HG03575 (cell line): ENCODE data around the gene KPNA3.
"Not testable (repeated sequence)": the region's sequence is repeated elsewhere in the genome, so short reads cannot be mapped to it uniquely, and the experiment has no call there.

Experiments used
- ATAC-seq: cut with Tn5 transposase; IDR thresholded peaks from one replicate; pipeline ENCODE4 v1.9.1; 2021; ENCODE audit not compliant: unreplicated experiment, insufficient number of reproducible peaks, low FRiP score; ENCODE audit errors: extremely low read depth

Gene KPNA3

DNA sequence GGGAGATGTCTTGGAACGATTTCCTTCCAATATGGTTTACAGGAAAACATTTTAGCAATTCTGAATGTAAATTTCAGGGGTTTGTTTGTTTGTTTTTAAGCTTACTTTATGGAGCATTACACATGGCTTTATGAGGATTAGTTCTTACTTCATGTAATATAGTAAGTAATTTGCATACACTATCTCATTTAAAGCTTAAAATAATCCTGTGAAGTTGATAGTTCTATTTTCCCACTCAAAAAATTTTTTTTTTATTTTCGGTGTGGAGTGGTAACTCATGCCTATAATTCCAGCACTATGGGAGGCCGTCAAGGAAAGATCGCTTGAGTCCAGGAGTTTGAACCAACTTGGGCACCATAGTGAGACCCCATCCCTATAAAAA is 19.0 kb upstream of the KPNA3 start:
- no peak for ATAC-seq

DNA sequence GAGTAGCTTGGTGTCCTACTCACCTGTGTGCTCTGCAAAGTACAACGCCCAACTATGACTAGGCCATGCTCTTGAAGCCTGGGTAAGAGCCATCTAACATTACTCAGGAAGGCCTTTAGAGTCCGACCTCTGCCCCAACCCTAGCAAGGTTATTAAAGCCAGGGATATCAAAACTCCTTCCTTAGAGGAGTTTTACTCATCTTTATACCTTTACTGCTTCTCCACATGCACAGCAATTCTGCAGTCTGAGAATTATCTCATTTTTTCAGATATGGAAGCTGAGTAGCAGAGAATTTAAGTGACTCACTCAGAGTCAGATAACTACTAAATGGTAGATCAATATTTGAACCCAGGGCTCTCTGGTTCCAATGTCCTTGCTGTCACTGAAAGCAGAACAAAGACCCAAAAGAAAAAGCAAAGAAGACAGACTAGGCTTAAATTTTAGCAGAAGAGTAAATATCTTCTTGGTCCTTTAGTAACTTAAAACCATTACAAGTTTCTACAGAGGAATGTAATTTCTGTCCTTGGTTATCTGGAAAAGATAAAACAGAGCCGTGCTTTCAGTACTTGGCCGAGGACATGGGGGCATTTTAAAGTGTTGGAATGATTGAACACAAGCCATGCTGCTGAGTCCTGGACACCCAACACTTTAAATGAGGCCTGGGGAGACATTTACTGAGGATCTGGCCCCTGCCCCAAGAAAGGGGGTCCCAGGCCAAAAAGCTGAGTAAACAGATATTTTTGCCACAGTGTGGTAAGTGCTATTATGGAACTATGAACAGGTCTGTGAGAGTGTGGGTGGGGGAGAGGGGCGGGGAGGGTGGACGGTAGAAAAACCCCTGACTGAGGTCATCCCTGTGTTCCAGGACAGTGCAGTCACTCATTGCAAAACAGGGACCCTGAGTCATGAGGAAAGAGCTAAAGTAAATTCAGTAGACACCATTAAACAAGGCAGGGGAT is 18.4 kb upstream of the KPNA3 start:
- no peak for ATAC-seq

DNA sequence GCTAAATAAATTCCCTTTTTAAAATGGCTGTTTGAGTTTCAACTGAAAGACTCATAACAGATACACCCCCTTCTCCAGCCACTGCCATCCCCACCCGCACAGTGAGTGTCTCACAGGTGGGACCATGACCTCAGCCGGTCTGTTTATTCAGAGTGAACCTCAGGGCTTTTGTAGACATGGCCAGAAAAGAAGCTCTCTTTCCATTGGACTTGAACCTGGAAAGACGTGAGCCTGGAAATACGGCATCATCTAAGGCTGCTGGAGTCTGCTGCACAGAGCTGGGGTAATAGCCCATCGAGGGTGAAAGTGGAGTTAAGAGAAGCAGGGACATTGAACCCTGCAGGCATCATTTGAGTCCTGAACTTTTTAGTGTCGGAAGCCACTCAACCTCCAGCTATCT is 15.2 kb upstream of the KPNA3 start:
- no peak for ATAC-seq

DNA sequence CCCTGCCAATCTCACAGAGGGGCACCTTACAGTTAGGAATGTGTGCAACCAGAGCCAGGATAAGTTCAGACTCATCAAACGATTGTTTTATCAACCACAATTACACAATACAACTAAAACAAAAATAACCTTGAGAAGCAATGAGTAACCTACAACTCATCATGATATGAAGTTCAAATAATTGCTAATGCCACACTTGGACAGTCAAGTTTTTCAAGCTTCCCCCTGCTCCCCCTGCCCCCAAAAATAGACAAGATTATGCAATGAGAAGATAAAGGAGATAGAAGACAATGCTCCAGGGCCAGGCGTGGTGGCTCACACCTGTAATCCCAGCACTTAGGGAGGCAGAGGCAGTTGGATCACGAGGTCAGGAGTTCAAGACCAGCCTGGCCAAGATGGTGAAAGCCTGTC is 13.6 kb upstream of the KPNA3 start:
- ATAC-seq, result no peak

DNA sequence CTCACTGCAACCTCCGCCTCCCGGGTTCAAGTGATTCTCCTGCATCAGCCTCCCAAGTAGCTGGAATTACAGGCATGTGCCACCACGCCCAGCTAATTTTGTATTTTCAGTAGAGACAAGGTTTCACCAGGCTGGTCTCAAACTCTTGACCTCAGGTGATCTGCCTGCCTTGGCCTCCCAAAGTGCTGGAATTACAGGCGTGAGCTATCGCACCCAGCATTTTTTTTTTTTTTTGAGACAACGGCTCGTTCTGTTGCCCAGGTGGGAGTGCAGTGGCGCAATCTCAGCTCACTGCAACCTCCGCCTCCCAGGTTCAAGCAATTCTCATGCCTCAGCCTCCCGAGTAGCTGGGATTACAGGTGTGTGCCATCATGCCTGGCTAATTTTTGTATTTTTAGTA is 10.6 kb upstream of the KPNA3 start:
- ATAC-seq, result not testable (repeated sequence)

DNA sequence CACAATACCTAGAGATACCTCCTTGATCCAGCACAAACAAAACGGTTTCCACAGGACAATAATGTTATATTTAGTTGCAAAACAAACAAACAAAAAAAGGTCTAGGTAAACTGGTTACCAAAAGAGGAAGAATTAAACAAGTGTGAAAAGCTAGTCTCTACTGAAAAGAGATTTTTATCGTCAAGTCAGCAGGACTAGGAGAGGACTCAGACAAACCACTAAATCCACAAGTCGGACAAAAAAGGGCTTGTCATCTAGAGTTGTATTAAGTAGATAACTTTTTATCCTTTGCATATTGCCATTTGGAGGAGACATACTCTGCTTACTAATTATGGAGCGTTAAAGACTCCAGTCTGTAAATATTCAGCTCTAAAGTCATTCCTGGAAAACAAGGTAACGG is 9.9 kb upstream of the KPNA3 start:
- ATAC-seq, result no peak

DNA sequence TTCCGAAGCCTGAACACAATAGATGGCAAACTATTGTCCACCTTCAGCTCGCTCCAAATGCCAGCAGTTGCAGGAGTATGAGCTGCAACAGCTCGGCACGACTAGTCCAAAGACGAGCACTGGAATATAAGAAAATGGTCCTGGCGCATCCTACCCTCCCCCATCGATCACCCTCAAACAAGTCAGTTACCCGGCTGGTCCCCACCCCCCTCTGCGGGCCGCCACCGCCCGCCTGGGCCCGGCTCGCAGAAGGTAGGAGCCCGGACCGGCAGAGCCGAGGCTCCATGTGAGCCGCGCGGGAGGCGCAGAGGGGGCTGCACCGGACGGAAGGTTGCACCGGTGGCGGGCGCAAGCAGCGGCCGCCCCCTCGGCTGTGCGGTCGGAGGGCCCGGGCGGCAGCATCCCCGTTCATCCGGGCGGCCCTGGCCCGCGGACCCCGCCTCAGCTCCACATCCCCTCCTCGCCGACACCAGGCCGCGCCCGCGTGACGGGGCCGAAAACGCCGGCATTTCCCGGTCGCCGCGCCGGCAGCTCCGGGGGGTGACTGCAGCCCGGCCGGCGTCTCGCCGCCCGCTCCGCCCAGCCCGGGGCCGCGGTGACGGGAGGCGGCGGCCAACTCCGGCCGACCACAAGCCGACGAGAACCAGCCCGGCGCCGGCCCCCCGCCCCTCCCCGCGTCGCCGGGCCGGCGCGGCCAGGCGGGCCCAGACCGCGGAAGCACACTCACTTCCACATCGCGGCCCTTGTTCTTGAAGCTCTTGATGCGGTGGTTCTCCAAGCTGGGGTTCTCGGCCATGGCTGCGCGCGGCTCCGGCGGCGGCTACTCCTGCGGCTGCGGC is 552 bp downstream of the KPNA3 start:
- ATAC-seq, result no peak

DNA sequence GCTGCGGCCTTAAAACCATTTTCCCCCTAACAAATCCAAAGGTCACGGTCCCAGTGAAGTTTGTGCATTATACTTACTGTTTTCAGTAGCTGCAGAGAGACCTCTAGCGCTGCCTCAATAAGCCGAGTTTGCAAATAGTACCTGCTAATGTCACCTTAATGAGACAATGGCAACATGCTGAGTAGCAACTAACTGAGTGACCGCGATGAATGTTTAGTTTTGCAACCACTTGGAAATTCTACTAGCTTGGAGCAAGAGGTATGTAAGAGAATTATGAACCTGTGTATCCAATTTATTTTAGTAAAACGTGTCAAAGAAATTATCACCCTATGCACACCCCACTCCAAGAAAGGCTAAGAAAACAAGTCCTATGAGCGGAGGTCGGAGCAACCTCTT is 1.2 kb downstream of the KPNA3 start:
- no peak for ATAC-seq

GRCh38 chr13:49789968-49790367 is 2.5 kb downstream of the KPNA3 start:
- ATAC-seq, result no peak

DNA sequence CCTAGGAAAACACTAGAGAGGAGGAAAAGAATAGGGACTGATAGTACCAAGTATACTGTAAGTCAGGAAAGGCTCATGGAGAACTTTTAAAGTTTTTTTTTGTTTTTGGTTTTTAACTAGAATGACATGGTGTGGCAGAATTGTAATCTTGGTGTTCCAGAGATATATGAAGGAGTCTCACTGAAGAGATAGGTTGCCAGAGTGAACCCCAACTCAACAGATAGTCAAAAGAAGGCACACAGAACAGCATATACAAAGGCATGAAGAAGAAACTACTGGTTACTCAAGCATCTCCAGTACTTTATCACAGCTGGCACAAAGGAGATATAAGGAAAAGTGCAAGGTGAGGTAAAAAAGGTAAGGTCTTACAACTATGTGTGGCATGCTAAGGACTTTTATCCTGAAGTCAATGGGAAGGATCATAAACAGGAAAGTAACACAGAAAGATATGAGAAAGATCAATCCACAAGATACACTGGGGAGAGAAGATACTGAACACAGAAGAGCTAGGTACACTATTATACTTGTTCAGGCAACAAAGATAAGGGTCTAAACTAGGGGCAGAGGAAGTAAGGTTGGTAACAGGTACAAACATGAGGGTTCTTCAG is 6.0 kb downstream of the KPNA3 start:
- no peak for ATAC-seq

DNA sequence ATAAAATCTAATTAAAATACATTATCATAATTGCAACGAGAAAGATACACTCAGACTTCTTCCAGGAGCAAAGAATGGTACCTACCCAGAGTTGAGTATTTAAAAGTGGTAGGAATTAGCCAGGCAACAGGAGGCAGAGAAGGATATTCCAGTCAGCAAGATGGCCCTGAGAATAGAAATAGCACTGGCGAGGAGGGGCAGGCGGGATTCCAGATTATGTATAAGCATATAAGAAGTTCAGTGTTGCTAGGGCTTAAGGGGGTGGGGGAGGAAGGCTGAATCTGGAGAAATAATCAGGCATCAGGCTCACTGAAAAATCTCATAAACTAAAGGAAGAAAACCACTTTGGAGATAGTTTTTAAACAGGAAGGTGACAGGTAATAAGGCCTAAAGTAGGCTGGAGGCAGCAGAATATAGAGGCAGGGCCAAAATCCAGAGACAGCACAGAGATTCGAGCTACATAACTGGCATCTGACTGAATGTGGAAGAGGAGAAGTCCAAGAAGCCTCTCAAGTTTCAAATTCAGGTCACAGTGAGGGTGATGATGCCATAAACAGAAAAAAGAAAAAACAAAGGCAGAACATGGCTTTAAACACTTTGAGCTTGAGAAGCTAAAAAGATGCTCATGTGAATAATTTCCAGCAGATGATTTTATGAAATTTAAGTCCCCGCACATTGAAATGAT is 7.5 kb downstream of the KPNA3 start:
- ATAC-seq, result no peak

DNA sequence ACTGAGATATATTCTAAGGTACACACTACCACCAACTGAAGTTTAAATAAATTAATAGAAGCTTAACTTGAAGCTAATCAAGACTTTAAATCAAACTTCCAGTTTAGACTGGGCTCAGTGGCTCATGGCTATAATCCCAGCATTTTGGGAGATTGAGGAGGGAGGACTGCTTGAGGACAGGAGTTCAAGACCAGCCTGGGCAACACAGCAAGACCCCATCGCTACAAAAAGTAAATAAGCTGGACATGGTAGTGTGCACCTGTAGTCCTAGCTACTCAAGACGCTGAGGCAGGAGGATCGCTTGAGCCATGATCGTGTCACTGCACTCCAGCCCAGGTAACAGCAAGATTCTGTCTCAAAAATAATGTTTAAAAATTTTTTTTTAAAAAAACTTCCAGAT is 8.6 kb downstream of the KPNA3 start:
- no peak for ATAC-seq

- no peak for ATAC-seq
Measured at GRCh38 chr13:49782784-49783183, 9.7 kb downstream of the KPNA3 start.

DNA sequence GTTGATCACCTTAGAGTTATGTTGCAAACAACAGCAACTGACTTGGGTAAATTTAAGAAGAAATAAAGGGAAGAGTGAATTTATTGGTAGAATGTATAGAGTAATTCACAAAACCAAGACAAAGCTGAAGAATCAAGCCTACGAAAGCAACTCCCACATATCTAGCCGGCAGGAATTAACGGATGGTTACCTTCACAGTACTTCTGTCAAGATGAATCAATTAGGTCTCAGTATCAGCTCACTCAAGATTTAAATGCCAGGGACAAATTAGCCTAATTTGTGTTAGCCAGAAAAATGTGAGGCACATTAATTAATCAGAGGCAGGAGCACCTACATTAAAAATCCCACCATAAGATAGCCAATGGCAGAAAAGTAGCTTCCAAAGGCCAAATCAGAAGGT is 10.7 kb downstream of the KPNA3 start:
- ATAC-seq, result no peak

DNA sequence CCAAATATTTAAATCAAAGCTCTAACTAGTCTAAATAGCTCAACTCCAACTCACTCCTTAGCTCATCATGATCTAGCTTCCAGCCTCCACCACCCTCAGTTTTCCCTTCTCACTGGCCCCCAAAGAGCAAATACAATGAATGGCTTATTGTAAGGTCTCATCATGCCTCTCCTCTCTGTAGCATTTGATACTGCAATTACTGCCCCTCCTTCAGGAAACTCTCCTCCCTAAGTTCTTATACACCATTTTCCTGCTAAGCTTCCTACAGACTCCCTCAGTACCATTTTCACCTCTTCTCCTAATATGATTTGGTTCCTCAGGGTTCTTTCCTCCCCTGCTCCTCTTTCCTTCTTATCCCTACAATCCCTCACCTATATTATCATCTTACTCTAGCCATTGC is 12.8 kb downstream of the KPNA3 start:
- no peak for ATAC-seq

DNA sequence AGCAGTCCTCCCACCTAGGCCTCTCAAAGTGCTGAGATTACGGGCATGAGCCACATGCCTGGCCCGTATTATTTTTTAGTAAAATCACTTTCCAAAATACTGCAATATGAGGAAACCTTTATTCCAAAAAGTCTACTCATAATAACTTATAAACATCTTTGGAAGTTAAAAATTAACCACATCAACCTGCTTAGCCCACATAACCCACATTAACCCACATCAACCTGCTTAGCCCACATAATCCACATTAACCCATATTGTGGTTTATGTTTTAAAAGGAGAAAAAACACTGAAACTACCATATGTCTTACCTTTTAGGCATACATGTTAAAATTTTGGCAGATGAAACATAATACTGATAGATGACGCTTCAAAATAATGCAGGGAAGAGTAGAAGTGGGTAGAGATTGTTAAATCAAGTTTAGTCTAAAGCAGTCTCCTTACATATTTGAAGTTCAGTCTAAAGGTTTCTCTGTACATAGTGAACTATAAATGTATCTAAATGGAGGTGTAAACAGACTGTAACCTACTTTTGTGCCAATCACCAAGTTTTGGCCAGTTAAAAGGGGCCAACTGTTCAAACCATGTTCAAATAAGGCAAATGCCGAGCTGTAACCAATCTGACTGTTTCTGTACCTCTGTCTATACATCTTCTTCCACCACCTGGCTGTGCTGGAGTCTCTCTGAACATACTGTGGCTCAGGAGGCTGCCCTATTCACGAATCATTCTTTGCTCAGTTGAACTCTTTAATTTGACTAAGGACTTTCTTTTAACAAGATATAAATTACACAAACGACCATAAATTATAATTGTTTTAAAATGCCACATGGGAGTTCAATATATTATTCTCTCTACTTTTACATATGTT is 14.5 kb downstream of the KPNA3 start:
- no peak for ATAC-seq

DNA sequence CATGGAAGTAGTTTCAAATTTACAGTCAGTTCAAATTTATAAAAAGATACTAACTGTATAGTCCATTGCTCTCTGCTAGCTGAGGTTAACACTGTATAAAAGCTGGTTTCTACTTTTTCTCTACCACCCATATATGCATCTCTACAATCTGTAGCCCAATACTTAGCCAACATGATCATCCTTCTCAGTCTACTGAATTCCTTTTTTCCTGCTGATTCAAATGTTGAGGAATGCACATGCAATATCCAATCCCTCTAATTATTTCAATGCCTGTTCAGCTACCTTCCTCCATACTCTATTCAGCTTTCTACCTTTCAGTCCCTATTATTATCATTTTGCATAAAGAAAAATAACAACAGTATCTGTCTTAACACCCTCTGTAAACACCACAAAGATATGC is 15.6 kb downstream of the KPNA3 start:
- ATAC-seq, result no peak

DNA sequence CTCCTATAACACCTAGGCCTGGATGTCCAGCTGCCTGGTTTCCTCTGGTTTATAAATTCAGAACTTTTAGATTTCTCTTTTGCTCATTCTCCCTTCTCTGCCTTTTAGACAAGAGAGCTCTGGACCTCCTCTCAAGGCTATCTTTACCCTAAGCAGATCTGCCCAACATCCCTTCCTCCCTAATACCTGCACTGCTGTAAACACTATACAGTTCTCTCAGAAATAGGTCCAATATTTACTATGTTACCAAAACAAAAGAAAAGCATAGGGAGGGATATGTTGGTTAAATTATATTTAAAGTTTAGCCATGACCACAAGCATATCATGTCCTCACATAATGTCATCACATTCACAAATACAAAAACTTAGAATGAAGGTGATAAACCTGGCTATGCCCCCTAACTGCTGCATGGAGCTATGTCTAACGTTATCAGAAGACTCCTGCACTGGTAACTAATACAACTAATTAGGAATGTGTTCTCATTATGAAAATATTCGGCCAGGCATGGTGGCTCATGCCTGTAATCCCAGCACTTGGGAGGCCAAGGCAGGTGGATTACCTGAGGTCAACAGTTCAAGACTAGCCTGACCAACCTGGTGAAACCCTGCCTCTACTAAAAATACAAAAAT is 18.0 kb downstream of the KPNA3 start:
- ATAC-seq, result no peak
